T-helper 2 cell treated with Interferon-gamma antibody and Interleukin-4, amounts not matched to agents 100 ng/mL and 5 ng/mL, for 36 hours (primary cell): ENCODE data around the gene CHPF2. TPM values are rescaled to one million over a fixed set of nuclear protein-coding genes. Genes with fewer than 3 reads are reported as not detected.

Source experiments
- intact Hi-C: fragments of 100-400 bp; cut with micrococcal nuclease; formaldehyde crosslinking; loops from one replicate; pipeline ENCODE4 v1.15.1; 2023
- total RNA-seq: library from RNA; stranded (reverse); gene quantifications from 2 replicates; pipeline ENCODE4 v1.2.3, GENCODE V29; 2022

Gene CHPF2
- total RNA-seq, 1 donor from 2014 or later: 41.0 TPM

DNA sequence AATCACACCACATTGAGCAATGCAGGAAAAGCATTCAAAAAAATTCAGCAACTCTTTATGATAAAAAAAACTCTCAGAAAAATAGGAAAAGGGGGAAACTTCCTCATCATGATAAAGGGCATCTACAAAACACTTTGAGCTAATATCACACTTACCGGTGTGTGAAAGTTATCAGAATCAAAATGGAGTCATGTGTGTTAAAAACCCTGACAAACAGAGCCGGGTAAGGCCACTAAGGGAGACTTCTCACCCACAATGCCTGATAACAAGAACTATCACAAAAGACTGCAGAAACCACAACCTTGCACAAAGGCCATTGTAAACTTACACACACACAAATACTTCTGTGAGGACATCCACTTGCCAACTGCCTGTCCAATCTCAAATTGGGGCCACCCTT lies 51.0 kb downstream of the CHPF2 start:
- intact Hi-C loops: no loop called here

- intact Hi-C loops: no loop called here
Observed at GRCh38 chr7:151286148-151286547, 53.9 kb downstream of the CHPF2 start.

Other genes starting within 250 kb of the CHPF2 start
- 17.0 and 17.4 TPM in 2 replicates for gene NOS3, start 241.5 kb upstream of the CHPF2 start, total RNA-seq
- 9.6 and 10.3 TPM in 2 replicates for gene ATG9B, start 208.0 kb upstream of the CHPF2 start, total RNA-seq
- 60.9 and 61.6 TPM in 2 replicates for gene ABCB8, start 204.0 kb upstream of the CHPF2 start, total RNA-seq
- gene ASIC3, start 184.0 kb upstream of the CHPF2 start, total RNA-seq: 6.0 and 6.6 TPM in 2 replicates
- 22.3 and 23.7 TPM in 2 replicates for gene CDK5, start 174.6 kb upstream of the CHPF2 start, total RNA-seq
- gene SLC4A2, start 172.9 kb upstream of the CHPF2 start, total RNA-seq: 111 and 119 TPM in 2 replicates
- 80.0 and 89.3 TPM in 2 replicates for gene FASTK, start 151.7 kb upstream of the CHPF2 start, total RNA-seq
- 51.0 and 55.4 TPM in 2 replicates for gene TMUB1, start 149.0 kb upstream of the CHPF2 start, total RNA-seq
- gene AGAP3, start 146.0 kb upstream of the CHPF2 start, total RNA-seq: 26.9 and 29.3 TPM in 2 replicates
- gene GBX1, start 64.8 kb upstream of the CHPF2 start, total RNA-seq: not detected in 2 replicates
- not detected in 2 replicates for gene ASB10, start 45.2 kb upstream of the CHPF2 start, total RNA-seq
- gene H2BK1, start 22.0 kb upstream of the CHPF2 start, total RNA-seq: 0.48 and 1.1 TPM in 2 replicates
- gene ABCF2, start 5.3 kb upstream of the CHPF2 start, total RNA-seq: 45.5 and 47.2 TPM in 2 replicates
- gene SMARCD3, start 16.2 kb downstream of the CHPF2 start, total RNA-seq: 2.5 and 2.6 TPM in 2 replicates
- 60.2 and 64.3 TPM in 2 replicates for gene NUB1, start 109.3 kb downstream of the CHPF2 start, total RNA-seq
- not detected in 2 replicates for gene WDR86, start 177.6 kb downstream of the CHPF2 start, total RNA-seq
- gene CRYGN, start 207.7 kb downstream of the CHPF2 start, total RNA-seq: not detected in 2 replicates